NCI-H1694 treated with DMSO at 0.1 percent for 48 hours (cell line): Measurements from ENCODE around the gene RPS16.

Experiments
- DNase-seq: peaks from one replicate; lab custom pipeline; 2025; lab: John Stamatoyannopoulos, UW

RPS16 gene

GRCh38 chr19:39422020-39422419 is 13.7 kb downstream of the RPS16 start:
- no peak for DNase-seq

GRCh38 chr19:39420769-39421168 is 15.0 kb downstream of the RPS16 start:
- no peak for DNase-seq

DNA sequence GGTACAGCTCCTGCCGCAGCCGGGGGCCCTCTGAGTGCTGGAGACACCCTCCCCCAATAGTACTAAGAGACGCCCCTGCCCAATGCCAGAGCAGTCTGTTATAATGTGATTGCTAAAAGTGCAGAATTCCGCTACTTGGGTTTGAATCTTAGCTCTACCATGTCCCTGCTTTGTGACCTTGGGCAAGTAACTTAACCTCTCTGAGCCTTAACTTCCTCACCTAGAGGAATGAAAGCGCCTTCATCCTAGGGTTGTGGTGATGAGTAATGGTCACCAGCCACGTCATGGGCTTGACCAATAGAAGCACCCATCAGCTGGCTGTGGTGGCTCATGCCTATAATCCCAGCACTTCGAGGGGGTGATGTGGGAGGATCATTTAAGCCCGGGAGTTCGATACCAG is 16.7 kb downstream of the RPS16 start:
- no peak for DNase-seq

DNA sequence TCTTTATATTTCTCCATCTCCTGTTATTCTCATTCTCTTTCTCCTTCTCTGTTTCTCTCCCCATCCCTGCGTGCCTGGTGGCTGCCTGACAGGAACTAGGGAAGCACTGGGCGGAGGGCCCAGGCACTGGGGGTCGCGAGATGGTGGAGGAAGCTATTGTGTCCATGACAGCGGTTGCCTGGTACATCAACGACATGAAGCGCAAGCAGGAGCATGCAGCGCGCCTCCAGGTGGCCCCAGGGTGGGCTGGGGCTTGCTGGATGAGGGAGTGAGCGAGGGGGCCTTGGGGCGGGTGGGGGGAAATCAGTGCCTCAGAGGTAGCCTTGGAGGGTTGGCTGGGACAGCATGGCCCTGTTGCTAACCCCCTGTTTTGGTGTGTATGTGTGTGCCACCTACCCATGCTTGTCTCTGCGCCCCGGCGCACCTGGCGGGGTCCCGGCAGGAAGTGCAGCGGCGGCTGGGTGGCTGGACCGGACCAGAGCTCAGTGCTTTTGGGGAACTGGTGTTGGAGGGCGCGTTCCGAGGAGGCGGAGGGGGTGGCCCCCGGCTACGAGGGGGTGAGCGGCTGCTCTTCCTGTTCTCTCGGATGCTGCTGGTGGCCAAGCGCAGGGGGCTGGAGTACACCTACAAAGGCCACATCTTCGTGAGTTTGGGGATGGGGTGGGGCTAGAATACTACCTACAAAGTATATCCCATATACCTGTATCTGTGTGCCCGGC is 18.1 kb downstream of the RPS16 start:
- DNase-seq = no peak

DNA sequence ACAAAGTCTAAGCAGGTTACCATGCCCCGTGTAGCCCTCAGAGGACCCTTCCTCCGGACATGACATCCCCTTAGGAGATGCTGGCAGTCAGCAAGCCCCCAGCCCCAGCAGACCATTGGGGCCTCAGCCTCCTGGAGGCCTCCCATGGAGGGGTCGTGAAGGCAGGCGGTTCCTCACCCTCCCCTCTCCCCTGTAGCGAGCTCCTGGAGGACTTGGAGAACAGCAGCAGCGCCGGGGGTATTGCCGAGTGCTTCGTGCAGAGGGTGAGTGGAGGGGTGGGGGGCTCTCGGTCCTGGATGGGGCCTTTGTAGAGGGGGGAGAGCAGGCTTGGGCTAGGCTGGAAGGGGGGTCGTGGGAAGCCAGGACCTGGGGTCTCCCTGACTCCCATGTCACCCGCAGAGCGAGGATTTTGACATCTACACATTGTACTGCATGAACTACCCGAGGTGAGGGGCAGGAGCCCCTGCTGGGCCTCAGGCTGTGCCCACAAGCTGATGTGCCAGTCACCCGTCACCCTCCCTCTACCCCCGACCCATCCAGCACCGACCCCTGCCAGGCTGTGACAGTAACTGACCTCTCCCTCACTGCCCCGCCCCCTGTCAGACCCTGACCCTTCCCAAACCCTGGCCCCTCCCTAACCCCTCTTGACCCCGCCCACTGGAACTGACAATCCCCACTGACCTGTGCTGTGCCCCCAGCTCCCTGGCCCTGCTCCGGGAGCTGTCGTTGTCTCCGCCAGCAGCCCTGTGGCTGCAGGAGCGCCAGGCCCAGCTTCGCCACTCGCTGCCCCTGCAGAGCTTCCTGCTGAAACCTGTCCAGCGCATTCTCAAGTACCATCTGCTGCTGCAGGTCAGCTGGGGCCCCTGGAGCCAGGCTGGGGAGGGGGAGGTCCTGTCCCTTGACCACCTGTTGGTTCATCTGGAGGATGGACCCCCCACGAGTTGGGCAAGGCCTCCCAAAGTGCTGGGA is 19.3 kb downstream of the RPS16 start:
- DNase-seq = no peak

GRCh38 chr19:39415111-39416046 is 20.4 kb downstream of the RPS16 start:
- DNase-seq = no peak

DNA sequence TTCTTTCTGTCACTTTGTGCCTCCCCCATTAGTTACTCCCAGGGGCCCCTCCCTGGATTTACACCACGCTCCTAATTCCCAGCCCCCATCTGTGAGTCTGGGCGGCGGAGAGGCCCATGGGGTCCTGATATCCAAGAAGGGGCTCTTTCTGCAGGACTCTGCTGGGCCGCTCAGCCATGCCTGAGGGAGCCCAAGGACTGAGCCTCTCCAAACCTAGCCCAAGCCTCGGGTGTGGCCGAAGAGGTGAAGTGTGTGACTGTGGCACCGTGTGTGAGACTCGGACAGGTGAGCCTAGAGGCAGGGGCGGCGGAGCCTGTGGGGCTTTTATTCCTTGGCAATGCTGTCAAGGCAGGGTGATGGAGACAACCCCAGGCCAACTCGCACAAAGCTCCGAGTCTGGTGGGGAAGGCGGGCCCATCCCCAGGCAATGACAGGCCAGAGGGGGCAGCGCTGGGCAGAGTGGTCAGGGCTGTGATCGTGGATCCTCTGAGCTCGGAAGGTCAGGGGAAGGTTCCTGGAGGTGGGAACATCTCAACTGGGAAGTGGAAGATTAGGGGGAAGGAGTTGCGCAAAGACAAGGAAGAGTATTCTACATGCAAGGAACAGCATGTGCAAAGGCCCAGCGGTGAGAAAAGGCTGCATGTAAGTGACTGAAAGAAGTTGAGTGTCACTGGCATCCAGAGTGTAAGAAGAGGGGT is 21.7 kb downstream of the RPS16 start:
- no peak for DNase-seq

DNA sequence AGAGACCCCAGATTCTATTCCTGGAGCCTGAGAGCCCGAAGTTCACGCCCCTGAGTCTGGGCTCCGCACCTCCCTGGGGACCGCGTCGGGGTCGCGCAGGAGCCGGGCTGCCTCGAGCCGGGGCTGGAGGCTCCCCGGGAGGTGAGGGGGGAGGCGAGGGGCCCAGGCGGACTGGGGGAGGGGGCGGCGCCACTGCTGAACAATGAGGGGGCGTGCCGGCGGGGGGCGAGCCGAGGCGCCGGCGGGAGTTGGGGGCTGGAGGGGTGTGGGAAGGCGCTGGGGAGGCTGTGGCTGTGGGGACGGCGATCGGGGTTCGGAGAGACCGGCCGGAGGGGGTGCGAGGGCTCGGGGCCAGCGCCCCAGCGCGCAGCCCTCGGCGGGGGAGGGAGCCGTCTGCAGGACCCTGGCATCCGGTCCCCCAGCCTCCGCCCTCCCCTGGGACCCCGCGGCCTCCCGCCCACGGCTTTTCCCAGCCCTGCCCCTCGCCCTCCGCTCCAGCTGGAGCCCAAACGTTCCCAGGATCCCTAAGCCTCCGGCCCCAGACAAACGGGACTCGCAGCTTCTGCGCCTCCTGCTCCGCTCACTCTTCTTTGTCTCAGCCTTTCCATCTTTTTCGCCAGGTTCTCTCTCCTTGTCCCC is 22.4 kb downstream of the RPS16 start:
- peak; percentile 44 for DNase-seq

DNA sequence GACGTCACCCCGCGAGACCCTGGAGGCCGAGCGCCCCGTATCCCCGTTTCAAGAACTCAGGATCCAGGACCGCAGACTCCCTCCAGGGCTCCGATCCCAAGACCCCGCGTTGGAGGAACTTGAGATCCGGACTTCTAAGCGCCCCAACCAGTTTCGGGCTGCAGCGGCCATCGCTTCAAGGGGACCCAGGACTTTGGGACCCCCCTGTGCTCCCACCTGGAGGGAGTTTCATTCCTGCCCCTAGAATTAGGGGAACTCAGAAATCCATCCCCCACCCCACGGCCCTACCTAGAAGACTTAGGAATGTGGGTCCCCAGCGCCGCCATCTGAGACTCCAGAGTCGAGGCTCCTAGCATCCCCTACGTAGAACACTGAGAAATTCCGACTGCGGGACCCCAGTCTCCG is 22.9 kb downstream of the RPS16 start:
- DNase-seq = no peak

DNA sequence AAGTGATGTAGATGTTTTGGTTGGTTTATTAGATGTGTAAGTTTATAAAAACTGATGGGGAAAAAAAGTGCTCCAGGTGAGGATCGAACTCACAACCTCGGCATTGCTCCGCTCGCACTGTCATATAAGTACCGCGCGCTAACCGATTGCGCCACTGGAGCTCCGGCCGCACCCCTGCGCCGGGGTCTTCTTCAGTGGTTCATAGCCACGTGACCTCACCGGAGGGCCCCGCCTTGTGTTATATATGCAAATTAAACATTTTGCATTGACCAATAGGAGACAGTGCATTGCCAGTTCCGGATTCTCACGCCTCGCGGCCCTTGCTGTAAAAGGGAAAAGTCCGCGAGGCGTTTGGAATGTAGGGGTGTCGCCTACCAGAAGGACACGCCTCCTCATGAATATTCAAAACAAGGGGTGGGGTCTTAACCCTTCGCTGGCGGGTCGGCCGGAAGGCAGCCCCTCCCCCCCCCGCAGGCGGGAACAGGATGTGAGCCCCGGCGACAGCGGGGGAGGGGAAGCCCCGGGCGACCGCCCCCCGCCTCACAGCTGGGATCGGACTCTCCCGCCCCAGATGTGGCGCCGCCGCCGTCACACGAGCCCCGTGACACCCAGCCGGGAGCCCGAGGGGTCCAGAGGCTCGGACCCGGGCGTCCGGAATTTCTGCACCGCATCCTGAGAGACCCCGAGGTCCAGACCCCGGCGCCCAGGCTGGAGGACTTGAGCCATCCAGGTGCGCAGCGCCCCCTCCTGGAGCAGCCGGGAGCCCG is 23.5 kb downstream of the RPS16 start, which contains the start of gene PLEKHG2:
Gene PLEKHG2 (plus strand): TSS at position 570 of the 767 bp plus-strand sequence. CDS start 1,418 bp downstream, outside the sequence.
- DNase-seq = peak; percentile 99

- peak; percentile 98 for DNase-seq
Observed at GRCh38 chr19:39411832-39412099, 24.0 kb downstream of the RPS16 start.

GRCh38 chr19:39411081-39411831 is 24.5 kb downstream of the RPS16 start:
- DNase-seq = no peak

GRCh38 chr19:39410831-39411080 is 25.0 kb downstream of the RPS16 start:
- DNase-seq = no peak

GRCh38 chr19:39410017-39410830 is 25.5 kb downstream of the RPS16 start:
- DNase-seq = no peak

DNA sequence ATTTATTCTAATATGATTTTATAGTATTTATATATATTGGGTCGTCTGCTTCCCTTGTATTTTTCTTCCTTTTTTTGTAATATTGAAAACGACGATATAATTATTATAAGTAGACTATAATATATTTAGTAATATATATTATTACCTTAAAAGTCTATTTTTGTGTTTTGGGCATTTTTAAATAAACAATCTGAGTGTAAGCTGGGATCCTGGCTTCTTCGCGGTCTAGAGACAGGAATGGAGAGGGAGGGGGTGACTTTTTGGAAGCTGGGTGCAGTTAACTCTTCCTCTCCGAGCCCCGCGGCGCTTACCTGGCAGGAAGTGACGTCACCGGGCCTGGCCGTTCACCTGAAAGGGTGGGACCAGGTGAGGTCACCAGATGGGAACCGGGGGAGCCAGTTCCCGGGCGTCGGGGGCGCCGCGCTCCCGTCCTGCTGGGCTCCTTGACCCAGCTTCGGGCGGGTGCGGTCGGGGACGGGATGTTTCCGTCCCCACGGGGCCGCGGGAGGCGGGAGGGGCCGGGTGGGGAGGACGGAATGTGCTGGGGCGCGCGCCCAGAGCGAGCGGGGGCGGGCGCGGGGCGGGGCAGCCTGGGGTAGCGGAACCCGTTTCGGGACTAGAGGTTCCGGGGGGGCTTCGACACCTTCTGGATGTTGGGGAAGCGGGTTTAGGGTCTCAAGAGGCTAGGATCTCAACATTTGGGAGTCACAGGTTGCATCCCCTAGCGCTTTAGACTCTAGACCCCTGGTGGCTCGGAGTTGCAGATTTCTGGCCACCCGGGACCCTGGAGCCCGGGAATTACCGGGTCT is 26.3 kb downstream of the RPS16 start:
- peak; percentile 10 for DNase-seq

DNA sequence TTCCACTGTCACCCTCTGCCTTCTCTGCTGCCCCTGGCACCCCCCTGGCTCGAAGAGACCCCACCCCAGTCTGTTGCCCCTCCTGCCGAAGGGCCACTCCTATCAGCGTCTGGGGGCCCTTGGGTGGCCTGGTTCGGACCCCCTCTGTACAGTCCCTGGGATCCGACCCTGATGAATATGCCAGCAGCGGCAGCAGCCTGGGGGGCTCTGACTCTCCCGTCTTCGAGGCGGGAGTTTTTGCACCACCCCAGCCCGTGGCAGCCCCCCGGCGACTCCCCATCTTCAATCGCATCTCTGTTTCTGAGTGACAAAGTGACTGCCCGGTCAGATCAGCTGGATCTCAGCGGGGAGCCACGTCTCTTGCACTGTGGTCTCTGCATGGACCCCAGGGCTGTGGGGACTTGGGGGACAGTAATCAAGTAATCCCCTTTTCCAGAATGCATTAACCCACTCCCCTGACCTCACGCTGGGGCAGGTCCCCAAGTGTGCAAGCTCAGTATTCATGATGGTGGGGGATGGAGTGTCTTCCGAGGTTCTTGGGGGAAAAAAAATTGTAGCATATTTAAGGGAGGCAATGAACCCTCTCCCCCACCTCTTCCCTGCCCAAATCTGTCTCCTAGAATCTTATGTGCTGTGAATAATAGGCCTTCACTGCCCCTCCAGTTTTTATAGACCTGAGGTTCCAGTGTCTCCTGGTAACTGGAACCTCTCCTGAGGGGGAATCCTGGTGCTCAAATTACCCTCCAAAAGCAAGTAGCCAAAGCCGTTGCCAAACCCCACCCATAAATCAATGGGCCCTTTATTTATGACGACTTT is 27.1 kb downstream of the RPS16 start:
- DNase-seq = no peak
